Epidermal melanocyte (primary cell): ENCODE results near the gene LRRC37A2.
"Not testable (repeated sequence)": the region's sequence is repeated elsewhere in the genome, so short reads cannot be mapped to it uniquely, and the experiment has no call there.

Experiments
- DNase-seq: peaks from one replicate; pipeline ENCODE4 v3.0.0; 2011; ENCODE audit warnings: low spot score; ENCODE audit not compliant: insufficient read length

The LRRC37A2 gene

GRCh38 chr17:46512168-46512567 lies at the start of gene LRRC37A2:
TSS of gene LRRC37A2 (plus strand) at chr17:46512468. CDS start at chr17:46512713, 245 bp downstream.
- DNase-seq, result not testable (repeated sequence)

- DNase-seq, result not testable (repeated sequence)
Observed at GRCh38 chr17:46467618-46468017, 44.6 kb upstream of the LRRC37A2 start.

- not testable (repeated sequence) for DNase-seq
Observed at GRCh38 chr17:46474489-46474888, 37.8 kb upstream of the LRRC37A2 start.

- not testable (repeated sequence) for DNase-seq
Observed at GRCh38 chr17:46475583-46475982, 36.7 kb upstream of the LRRC37A2 start.

GRCh38 chr17:46478823-46479222 lies 33.4 kb upstream of the LRRC37A2 start:
- not testable (repeated sequence) for DNase-seq

GRCh38 chr17:46481310-46481709 lies 31.0 kb upstream of the LRRC37A2 start:
- not testable (repeated sequence) for DNase-seq

- not testable (repeated sequence) for DNase-seq
Observed at GRCh38 chr17:46492021-46492420, 20.2 kb upstream of the LRRC37A2 start.

GRCh38 chr17:46499437-46500139 lies 12.7 kb upstream of the LRRC37A2 start:
- DNase-seq, result not testable (repeated sequence)

GRCh38 chr17:46505896-46506295 lies 6.4 kb upstream of the LRRC37A2 start:
- DNase-seq, result not testable (repeated sequence)

- DNase-seq, result not testable (repeated sequence)
Observed at GRCh38 chr17:46534716-46535115, 22.4 kb downstream of the LRRC37A2 start.

- DNase-seq, result not testable (repeated sequence)
Observed at GRCh38 chr17:46548607-46549006, 36.3 kb downstream of the LRRC37A2 start.

- not testable (repeated sequence) for DNase-seq
Observed at GRCh38 chr17:46559155-46559554, 46.9 kb downstream of the LRRC37A2 start.

- not testable (repeated sequence) for DNase-seq
Observed at GRCh38 chr17:46560048-46560447, 47.8 kb downstream of the LRRC37A2 start.

GRCh38 chr17:46566284-46566683 lies 54.0 kb downstream of the LRRC37A2 start:
- DNase-seq, result not testable (repeated sequence)

- DNase-seq, result not testable (repeated sequence)
Observed at GRCh38 chr17:46566980-46567379, 54.7 kb downstream of the LRRC37A2 start.

- not testable (repeated sequence) for DNase-seq
Observed at GRCh38 chr17:46571796-46572195, 59.5 kb downstream of the LRRC37A2 start.

GRCh38 chr17:46579083-46580075 lies 67.1 kb downstream of the LRRC37A2 start, which contains the start of gene ARL17A:
TSS of gene ARL17A (minus strand) at chr17:46579691. CDS start at chr17:46576322, 3,369 bp downstream.
- DNase-seq, result not testable (repeated sequence)

GRCh38 chr17:46580082-46580481 lies 67.8 kb downstream of the LRRC37A2 start:
- DNase-seq, result not testable (repeated sequence)

- not testable (repeated sequence) for DNase-seq
Observed at GRCh38 chr17:46585444-46585843, 73.2 kb downstream of the LRRC37A2 start.

- DNase-seq, result not testable (repeated sequence)
Observed at GRCh38 chr17:46590157-46591146, 78.2 kb downstream of the LRRC37A2 start, which contains the start of gene NSF. TSS of gene NSF (plus strand) at chr17:46590669. CDS start at chr17:46590776, 107 bp downstream.
